Kidney capillary endothelial cell (primary cell): Measurements from ENCODE around the gene COPG1.
A peak's percentile ranks its signal among the peaks of the same experiment; 100 is the strongest.
"Not testable (repeated sequence)": the region's sequence is repeated elsewhere in the genome, so short reads cannot be mapped to it uniquely, and the experiment has no call there.

Experiments
- DNase-seq: peaks from one replicate; pipeline ENCODE4 v3.0.0-alpha.2; 2018; ENCODE audit warnings: low spot score

Gene COPG1

DNA sequence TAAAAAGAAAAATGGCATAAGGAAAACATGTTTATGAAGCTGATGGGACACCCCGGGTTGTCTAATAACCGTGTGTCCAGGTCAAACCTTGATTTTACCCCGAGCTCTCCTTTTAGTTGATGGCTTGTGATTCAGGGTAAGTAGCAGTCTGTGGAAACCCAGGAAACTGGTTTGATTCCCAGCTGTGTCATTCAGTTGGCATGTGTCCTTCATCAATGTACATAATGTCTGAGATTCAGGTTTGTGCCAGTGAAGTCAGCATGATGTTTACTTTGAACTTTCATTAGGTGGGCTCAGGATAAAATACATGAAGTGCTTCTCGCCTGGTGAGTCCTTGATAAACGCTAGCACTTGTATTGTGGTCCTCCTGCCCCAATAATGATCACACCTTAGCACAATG is 4.3 kb upstream of the COPG1 start:
- DNase-seq: no peak

DNA sequence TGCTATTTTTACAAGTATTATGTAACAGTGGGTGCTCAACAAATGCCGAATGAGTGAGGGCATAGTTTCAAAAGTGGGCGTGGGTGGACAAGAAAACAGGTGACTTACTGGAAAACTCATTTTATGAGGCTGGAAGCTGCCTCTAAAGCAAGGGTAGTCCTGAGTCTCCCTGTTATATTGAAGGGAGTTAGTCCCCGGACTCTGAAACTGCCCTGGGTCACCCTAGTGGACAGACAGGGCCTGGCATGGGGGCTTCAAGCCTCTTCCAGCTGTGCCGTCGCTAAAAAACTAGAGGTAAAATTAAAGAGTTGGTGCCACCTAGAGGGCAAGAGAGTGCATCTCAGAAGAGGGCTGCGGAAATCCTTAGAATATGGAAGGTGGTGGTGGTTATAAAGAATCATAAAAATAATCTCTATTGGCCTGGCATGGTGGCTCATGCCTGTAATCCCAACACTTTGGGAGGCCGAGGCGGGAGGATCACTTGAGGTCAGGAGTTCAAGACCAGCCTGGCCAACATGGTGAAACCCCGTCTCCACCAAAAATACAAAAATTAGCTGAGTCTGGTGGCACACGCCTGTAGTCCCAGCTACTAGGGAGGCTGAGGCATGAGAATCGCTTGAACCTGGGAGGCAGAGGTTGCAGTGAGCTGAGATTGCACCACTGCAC is 3.6 kb upstream of the COPG1 start:
- peak; percentile 94 for DNase-seq

DNA sequence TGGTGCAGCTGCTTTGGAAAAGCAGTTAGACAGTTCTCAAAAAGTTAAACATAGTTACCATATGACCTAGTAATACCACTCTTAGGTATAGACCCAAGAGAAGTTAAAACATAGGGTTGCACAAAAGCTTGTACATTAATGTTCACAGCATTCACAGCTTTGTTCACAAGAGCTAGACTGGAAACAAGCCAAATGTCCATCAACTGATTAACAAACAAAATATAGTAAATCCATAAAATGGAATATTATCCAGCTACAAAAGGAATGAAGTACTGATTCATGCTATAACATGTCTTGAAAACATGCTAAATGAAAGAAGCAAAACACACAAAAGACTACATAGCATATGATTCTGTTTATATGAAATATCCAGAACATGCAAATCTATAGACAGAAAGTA is 2.8 kb upstream of the COPG1 start:
- no peak for DNase-seq

DNA sequence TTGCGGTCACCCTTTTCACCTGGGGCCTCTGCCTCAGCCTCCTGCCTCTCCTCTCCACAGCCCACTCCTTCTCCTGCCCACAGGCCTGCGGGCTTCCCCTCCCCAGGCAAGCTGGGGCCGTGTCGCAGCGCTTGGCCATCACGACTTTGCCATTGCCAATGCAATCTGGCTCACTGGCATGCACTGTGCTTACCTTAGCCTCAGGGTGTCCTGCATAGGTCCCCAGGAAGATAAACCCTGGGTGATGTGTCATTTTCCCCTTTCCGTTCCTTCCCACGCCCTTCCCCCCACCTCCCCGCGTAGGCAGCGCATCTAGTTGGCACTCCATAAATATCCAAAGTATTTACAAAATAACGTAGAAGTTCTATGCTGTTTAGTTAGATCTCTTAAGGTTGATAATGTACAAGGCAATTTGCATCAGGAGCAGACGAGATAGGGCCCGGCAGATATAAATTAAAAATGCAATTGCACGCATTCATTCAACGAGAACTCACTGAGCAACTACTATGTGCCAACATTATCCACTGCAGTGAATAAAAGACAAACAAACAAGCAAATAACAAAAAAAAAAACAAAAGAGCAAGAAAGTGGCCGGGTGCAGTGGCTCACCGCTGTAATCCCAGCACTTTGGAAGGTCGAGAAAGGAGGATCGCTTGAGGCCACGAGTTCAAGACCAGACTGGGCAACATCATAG is 973 bp upstream of the COPG1 start:
- no peak for DNase-seq

DNA sequence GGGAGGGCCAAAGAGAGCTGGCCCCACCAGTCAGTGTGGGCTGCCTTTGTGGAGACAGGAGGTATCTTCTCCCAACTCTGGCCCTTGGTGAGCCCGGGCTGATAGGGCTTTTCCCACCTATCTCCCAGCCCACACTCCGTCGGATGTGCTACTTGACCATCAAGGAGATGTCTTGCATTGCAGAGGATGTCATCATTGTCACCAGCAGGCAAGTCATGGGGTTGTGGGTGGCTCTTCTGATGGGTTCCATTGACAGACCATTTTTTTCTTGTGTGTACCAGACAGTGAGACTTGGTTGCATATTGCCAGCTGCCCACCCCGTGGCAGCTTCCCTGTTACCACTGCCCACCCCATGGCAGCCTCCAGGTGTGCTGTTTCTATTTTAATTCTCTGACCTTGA is 3.3 kb downstream of the COPG1 start:
- DNase-seq: no peak

DNA sequence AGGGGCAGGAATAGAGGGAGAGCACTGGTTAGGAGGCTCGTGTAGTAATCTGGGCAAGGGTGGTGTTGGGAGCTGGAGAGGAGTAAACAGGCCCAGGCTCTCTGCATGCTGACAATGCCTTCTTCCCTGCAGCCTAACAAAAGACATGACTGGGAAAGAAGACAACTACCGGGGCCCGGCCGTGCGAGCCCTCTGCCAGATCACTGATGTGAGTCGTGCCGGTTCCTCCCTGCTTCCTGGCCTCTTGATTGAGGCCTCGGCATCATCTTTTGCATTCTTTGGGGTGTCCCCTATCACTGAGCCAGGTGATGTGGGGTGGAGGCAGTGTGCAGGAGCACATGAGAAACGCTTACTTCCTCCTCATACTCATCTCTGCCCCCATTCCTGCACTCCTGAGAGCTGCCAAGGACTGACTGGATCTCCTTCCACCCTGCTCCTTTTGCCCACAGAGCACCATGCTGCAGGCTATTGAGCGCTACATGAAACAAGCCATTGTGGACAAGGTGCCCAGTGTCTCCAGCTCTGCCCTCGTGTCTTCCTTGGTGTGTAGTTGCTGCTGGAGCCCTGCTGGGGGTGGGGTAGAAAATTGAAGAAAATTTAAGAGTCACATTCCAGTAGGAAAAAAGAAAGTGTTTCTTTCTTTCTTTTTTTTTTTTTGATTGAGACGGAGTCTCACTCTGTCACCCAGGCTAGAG is 5.3 kb downstream of the COPG1 start:
- no peak for DNase-seq

DNA sequence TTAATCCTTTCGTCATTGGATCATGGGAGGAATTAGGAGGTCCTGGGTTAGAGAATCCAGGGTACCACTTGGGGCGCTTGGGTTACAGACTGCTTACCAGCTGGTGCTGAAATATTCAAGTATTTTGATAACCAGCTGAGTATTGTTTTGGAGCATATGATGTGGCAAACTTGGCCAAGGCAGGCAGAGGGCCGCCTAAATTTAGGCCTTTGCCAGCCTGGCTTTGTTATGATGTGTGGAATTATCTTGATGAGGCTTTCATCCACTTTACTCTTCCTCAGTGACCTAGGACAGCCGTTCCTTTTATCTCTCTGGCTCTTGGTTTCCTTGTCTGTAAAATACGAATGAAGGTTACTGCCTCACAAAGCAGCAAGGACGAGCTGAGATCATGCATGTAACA is 6.9 kb downstream of the COPG1 start:
- DNase-seq: no peak

DNA sequence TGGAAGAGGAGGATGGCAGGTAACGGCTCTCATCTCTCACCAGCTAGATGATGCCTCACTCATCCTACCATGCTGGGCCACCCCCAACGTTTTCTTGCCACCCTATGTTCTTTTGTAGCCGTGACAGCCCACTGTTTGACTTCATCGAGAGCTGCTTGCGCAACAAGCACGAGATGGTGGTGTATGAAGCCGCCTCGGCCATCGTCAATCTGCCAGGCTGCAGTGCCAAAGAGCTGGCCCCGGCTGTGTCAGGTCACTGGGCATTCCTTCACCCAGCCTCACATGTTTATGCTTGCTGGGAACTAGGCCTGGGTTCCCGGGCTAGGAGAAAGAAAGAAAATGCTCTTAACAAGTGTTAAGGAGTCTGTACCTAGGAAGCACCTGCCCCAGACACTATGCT is 8.2 kb downstream of the COPG1 start:
- no peak for DNase-seq

DNA sequence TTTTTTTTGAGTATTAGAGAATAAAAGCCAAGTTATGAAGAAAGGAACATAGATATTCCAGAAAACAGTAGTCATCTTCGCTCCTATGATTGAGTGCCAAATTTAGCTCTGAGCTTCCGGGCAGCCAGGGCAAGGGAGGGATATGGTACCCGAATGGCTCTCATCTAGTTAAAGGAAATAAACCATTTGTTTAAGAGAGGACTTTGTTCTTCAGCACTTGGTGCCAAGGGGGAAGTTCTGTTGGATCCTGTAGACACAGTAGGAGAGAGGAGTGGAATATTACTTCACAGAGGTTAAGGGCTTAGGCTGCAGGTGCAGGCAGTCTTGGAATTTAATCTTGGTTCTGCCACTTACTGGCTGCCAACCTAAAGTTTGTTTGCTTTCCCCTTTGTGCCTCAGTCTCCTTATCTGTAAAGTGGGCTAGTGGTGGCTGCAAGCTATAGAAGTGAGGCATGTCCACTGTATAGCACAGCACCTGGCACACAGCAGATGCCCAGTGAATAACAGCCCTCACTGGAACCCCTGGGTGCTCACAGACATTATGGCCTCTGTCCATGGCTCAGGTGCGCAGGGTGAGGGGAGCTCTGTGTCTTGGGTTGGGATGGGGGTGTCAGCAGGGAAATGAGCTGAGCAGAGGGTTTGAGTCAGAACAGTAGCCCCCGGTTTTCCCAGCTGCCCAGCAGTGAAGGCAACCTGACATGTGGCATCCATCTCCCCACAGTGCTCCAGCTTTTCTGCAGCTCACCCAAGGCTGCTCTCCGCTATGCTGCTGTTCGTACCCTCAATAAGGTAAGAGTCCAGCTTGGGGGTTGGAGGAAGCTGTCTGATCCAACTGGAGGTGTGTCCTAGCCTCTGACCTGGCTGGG is 10.4 kb downstream of the COPG1 start:
- no peak for DNase-seq

DNA sequence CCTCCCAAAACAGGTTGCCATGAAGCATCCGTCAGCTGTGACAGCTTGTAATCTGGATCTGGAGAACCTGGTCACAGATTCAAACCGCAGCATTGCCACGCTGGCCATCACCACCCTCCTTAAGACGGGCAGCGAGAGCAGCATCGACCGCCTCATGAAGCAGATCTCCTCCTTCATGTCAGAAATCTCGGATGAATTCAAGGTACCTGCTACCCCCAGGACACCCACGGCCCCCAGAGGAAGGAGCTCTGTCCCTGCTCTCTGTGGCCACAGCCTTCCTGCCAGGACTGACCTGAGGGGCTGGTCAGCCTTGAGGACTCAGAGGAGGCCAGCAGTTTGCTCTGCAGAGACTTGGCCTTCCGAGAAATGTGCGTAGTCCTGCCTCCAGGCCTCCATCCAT is 11.2 kb downstream of the COPG1 start:
- no peak for DNase-seq

DNA sequence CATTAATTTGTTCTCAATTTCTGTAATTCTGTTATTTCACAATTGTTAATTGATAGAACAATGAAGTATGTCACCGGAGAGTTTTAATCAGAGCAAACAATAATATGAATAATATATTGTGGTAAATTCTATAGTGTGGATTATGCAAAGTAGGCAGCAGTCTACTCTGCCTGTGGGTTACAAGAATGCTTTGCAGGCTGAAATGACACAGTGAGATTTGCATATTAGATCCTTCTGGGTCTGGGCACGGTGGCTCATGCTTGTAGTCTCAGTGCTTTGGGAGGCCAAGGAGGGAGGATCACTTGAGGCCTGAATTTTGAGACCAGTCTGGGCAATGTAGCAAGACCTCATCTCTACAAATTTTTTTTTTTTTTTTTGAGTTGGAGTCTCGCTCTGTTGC is 12.5 kb downstream of the COPG1 start:
- DNase-seq: no peak

DNA sequence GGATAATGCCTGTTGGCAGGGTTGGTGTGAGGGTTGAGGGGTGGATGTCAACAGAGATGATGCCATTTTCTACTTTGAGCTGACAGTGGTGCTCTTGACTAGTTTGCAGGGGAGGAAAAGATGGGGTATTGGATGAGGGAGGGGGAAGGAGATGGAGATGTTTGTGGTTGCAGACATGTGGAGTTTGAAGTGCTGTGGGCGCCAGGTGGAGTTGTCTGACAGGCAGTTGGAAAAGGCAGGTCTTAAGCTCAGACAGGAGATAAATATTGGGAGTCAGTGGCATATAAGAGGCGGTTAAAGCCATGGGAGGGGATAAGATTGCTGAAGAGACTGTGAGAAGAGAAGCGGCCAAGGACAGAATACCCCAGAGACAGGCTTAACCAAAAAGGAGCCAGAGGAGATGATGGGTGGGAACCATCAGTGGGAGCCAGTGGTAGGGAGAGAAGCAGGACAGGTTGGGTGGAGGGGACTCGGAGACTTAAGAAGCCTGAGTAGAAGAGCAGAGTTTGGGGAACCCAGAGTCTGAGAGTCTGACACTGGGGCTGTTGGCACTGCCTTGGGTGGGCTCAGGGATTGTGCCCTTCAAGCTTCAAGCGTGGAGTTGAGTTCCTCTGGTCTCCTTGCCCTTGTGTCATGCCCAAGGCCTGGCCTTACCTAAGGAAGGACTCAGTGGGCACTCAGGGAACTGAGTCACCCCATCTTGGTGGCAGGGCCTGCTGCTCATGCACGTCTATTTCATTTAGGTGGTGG is 13.9 kb downstream of the COPG1 start:
- no peak for DNase-seq

DNA sequence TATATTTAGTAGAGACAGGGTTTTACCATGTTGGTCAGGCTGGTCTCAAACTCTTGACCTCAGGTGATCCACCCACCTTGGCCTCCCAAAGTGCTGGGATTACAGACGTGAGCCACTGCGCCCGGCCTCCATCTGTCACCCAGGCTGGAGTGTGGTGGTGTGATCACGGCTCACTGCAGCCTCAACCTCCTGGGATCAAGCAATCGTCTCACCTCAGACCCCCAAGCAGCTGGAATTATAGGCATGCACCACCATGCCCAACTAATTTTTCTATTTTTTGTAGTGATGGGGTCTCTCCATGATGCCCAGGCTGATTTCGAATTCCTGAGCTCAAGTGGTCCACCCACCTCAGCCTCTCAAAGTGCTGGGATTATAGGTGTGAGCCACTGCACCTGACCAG is 15.6 kb downstream of the COPG1 start:
- not testable (repeated sequence) for DNase-seq

DNA sequence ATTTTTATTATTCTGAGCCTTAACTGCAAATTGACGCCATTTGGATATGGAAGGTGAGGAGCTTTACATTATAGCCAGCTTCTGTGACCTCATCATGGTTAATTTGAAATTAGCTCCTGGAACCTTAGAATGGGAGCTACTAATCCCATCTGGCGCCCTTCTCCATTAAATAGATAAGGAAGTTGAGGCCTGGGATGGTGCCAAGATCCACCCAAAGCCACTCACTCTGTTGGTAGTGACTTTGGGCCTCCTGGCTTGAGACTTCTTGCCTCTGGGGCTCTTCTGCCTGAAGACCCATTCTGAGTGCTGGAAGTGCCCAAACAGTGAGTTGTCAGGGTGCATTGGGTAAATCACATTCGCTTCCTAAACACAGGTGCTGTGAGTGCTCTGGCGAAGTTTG is 17.2 kb downstream of the COPG1 start:
- no peak for DNase-seq

DNA sequence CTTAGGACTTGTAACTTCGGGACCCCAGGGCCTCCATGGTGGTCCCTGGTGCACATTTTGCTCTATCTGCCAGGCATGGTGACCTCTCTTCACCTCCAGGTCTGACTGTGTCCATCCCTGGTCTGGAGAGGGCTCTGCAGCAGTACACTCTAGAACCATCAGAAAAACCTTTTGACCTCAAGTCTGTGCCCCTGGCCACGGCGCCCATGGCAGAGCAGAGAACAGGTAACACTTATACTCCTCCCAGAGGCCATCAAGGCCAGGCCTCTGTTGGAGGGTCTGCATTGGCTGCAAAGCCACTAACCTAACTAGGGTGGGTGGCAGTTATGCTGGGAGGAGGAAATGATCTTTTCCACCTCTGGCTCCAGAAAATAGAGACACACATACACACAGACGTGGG is 19.0 kb downstream of the COPG1 start:
- DNase-seq: no peak

DNA sequence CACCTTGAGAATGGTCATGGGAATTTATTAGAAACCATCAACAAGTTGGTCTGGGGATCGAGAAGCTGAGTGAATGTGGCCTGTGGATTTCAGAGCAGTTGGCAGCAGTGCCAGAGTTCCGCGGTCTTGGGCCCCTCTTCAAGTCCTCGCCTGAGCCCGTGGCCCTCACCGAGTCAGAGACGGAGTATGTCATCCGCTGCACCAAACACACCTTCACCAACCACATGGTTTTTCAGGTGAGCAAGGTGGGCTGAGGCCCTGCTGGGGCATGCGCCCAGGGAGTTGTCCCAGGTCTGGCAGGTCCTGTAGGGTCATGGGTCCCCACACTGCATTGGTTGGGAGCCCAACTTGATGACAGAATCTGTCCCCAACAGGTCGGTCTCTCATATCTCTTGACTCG is 22.3 kb downstream of the COPG1 start:
- no peak for DNase-seq

DNA sequence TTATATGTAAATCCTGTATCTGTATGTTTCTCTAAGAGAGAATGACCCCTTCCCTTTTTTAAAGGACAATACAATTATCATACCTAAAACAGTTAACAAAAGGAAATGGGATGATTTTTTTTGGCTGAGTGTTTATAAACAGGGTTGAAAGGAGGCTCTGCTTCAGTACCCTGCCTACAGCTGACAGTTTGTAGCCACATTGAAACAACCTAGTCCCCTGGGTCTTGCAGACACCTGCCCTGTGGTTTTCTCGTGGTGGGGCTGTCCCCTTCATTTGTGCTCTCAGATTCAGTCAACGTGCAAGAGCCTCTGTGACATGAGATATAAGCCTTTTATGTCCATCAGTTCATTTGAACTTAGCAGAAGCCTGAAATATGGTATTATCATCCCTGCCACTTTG is 27.0 kb downstream of the COPG1 start:
- no peak for DNase-seq

DNA sequence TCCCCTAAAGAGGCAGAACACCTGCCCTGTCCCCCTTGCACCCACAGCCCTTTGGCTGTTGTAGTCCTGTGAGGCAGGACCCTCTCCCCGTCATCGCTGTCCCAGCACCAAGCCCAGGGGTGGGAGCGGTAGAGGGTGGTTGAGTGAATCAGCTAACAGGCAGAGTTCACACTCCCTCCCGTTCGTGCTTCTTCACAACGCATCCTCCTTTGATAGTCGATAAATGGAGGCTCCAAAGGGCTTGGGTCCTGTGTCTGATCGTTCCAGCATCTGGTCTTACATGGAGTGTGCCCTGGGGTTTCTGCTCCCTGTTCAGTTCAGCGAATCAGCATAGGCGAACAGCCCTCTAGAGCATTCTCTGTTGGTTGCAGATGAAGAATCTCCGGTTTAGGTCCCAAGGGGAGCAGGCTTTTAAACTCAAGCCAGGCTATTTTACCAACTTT is 28.4 kb downstream of the COPG1 start:
- peak; percentile 13 for DNase-seq

DNA sequence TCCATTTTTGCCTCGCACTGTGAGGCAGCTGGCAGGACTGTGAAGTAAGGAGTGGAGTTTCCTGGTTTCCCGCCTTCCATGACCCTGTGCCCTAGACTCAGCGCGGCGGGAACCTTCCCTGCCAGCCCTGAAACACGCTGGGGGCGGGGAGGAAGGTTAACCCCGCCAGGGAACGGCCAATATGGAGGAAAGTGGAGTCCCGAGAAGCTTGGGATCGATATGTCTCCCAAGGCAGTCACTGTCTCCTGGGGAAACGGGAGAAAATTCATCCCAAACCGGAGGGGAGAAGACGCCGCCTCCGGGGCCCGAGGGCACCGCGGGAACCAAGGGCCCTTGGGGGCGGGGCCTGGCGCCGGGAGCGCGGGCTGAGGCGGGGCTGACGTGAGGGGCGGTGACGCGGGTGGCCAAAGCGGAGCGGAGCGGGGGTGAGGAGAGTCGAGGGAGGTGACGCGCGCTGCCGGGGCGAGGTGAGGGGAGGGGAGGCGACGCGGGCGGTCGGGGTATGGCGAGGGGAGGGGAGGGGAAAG is 29.1 kb downstream of the COPG1 start, which contains the start of gene HMCES:
Gene HMCES, plus strand, starts transcription at position 432 of the 527 bp plus-strand sequence. CDS start 863 bp downstream, outside the sequence.
- DNase-seq: peak; percentile 71

DNA sequence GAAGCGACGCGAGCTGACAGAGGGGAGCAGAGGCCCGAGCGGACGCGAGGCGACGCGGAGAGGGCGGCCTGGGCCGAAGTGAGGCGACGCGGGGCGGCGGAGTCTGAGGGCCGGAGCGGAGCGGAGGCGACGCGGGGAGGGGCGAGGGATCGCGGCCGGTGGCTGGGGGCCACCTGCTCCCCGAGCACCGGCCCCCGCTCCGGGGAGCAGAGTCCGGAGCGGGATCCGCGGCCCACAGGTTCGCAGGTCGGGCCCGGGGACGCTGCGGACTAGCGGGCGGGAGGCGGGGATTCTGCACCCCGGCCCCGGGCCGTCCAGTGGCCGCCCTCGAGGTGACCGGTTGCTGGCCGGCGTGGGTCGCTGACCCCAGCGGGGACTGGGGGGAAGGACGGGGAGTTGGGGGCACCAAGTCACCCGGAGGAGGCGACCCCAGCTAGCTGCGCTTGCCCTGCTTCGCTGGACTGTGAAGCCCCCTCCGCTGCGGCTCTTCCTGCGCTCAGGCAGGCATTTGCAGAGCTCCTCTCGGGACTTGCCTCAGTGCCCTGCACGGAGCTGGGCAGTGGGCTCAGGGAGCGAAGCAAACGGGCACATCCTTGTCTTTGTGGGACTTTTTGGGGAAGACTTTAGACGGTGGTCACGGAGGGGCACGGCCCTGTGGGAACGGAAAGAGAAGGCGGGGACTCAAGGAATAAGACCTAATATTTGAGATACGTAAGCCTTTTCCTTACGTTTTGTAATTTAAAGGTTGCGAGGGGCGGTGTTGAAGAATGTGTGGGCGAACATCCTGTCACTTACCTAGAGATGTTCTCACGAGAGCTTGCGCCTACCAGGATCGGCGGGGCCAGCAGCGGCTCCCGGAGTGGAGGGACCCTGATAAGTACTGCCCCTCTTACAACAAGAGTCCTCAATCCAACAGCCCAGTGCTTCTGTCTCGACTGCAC is 29.8 kb downstream of the COPG1 start:
- DNase-seq: peak; percentile 72
